IMR-90 (cell line): ENCODE data around the gene EFCAB5. TPM values are rescaled to one million over a fixed set of nuclear protein-coding genes. Genes with fewer than 3 reads are reported as not detected.

Experiments used
- ATAC-seq: fragments of 200-7000 bp; cut with Tn5 transposase; 2 replicates; pipeline ENCODE4 v1.9.1; 2020; ENCODE audit warnings: low read depth, mild to moderate bottlenecking, moderate library complexity
- BruUV-seq: library from RNA; stranded (reverse); fragments of 400-500 nt; replicated peaks from 2 replicates; lab custom pipeline; 2021; lab: Mats Ljungman, UMichigan
- CTCF ChIA-PET: fragments of 300-600 bp; formaldehyde crosslinking; extraction: SDS; loops from one replicate; lab custom pipeline; 2021; ENCODE audit warnings: antibody characterized with exemption; lab: Yijun Ruan, JAX
- POLR2A ChIA-PET: fragments of 300-600 bp; sonication (Branson Sonifier 250); formaldehyde crosslinking; loops from one replicate; lab custom pipeline; 2022; ENCODE audit warnings: antibody characterized with exemption; ENCODE audit not compliant: unreplicated experiment; lab: Charles Lee
- DNase-seq: peaks from one replicate; pipeline ENCODE4 v3.0.0; 2013
- H2AFZ ChIP-seq: replicated peaks from 2 replicates; pipeline ENCODE3; 2013; ENCODE audit warnings: low read length, mild to moderate bottlenecking; ENCODE audit not compliant: poor library complexity
- H2AK5ac ChIP-seq: 2 replicates; pipeline ENCODE4 v1.6.1; 2013; ENCODE audit warnings: low read depth, low read length, inconsistent platforms
- H2AK9ac ChIP-seq: replicated peaks from 2 replicates; pipeline ENCODE3; 2013; ENCODE audit warnings: mild to moderate bottlenecking, low read depth, low read length, moderate library complexity; ENCODE audit not compliant: poor library complexity
- H2BK120ac ChIP-seq: 2 replicates; pipeline ENCODE4 v1.6.1; 2013; ENCODE audit warnings: low read depth, low read length, inconsistent platforms
- H2BK15ac ChIP-seq: 3 replicates; pipeline ENCODE4 v1.6.1; 2013; ENCODE audit warnings: low read depth, low read length, inconsistent platforms
- H2BK20ac ChIP-seq: 2 replicates; pipeline ENCODE4 v1.6.1; 2013; ENCODE audit warnings: low read depth, mild to moderate bottlenecking, inconsistent platforms, low read length, moderate library complexity
- H2BK5ac ChIP-seq: 2 replicates; pipeline ENCODE4 v1.6.1; 2013; ENCODE audit warnings: mild to moderate bottlenecking, low read depth, low read length, inconsistent platforms; ENCODE audit not compliant: poor library complexity, severe bottlenecking
- H3K14ac ChIP-seq: replicated peaks from 2 replicates; pipeline ENCODE4 v1.6.1; 2013; ENCODE audit warnings: low read depth, low read length, inconsistent platforms
- H3K18ac ChIP-seq: 2 replicates; pipeline ENCODE4 v1.6.1; 2013; ENCODE audit warnings: low read depth, low read length, control low read depth
- H3K23ac ChIP-seq: 2 replicates; pipeline ENCODE4 v1.6.1; 2013; ENCODE audit warnings: low read depth, low read length, inconsistent platforms
- H3K27ac ChIP-seq: 2 replicates; pipeline ENCODE4 v1.5.1; 2013; ENCODE audit warnings: mild to moderate bottlenecking, control low read depth, low read length; ENCODE audit not compliant: insufficient read depth
- H3K27me3 ChIP-seq: 2 replicates; pipeline ENCODE4 v1.6.1; 2013; ENCODE audit warnings: low read length; ENCODE audit not compliant: control insufficient read depth, insufficient read depth
- H3K36me3 ChIP-seq: 2 replicates; pipeline ENCODE4 v1.6.1; 2013; ENCODE audit warnings: low read length, mixed read lengths; ENCODE audit not compliant: control insufficient read depth, insufficient read depth
- H3K4ac ChIP-seq: 2 replicates; pipeline ENCODE4 v1.6.1; 2013; ENCODE audit warnings: low read depth, low read length, inconsistent platforms
- H3K4me1 ChIP-seq: 2 replicates; pipeline ENCODE4 v1.6.1; 2013; ENCODE audit warnings: low read length, mixed read lengths; ENCODE audit not compliant: control insufficient read depth, insufficient read depth
- H3K4me2 ChIP-seq: 2 replicates; pipeline ENCODE4 v1.6.1; 2013; ENCODE audit warnings: low read depth, mild to moderate bottlenecking, control low read depth, low read length, moderate library complexity
- H3K4me3 ChIP-seq: 2 replicates; pipeline ENCODE4 v1.5.1; 2013; ENCODE audit warnings: low read depth, mild to moderate bottlenecking, control low read depth, low read length, moderate library complexity; ENCODE audit not compliant: insufficient read depth
- H3K56ac ChIP-seq: 2 replicates; pipeline ENCODE4 v1.6.1; 2013; ENCODE audit warnings: low read length, inconsistent platforms; ENCODE audit not compliant: insufficient read depth; ENCODE audit errors: extremely low read depth
- H3K79me1 ChIP-seq, 2 experiments: 2 replicates each; pipeline ENCODE4 v1.6.1; 2013; ENCODE audit warnings: low read length in 2 of 2, inconsistent platforms in 1 of 2, low read depth in 1 of 2
- H3K9ac ChIP-seq: 2 replicates; pipeline ENCODE4 v1.6.1; 2013; ENCODE audit warnings: low read depth, low read length, control low read depth
- H3K9me1 ChIP-seq: 2 replicates; pipeline ENCODE4 v1.6.1; 2013; ENCODE audit warnings: low read length, inconsistent platforms; ENCODE audit not compliant: insufficient read depth
- H3K9me3 ChIP-seq: 2 replicates; pipeline ENCODE4 v1.6.1; 2013; ENCODE audit warnings: low read length; ENCODE audit not compliant: control insufficient read depth, insufficient read depth
- H4K20me1 ChIP-seq: 2 replicates; pipeline ENCODE4 v1.6.1; 2013; ENCODE audit warnings: low read length, inconsistent platforms; ENCODE audit not compliant: insufficient read depth
- H4K5ac ChIP-seq: 2 replicates; pipeline ENCODE4 v1.6.1; 2013; ENCODE audit warnings: mild to moderate bottlenecking, low read depth, low read length, control low read depth
- H4K8ac ChIP-seq, 2 experiments: 2 replicates each; pipeline ENCODE4 v1.6.1; 2013; ENCODE audit warnings: low read depth in 2 of 2, low read length in 2 of 2, control low read depth in 1 of 2, inconsistent platforms in 1 of 2
- H4K91ac ChIP-seq: 2 replicates; pipeline ENCODE4 v1.6.1; 2013; ENCODE audit warnings: low read depth, low read length, inconsistent platforms; ENCODE audit not compliant: insufficient read depth
- CEBPB ChIP-seq: IDR thresholded peaks from 2 replicates; pipeline ENCODE4 v1.6.1; 2012; ENCODE audit warnings: low read depth, low read length, improper control_type of control experiment
- CHD1 ChIP-seq: IDR thresholded peaks from 2 replicates; pipeline ENCODE4 v1.6.1; 2012; ENCODE audit warnings: low read depth, low read length, improper control_type of control experiment
- CTCF ChIP-seq: conservative IDR thresholded peaks from 2 replicates; pipeline ENCODE4 v1.5.1; 2012; ENCODE audit warnings: mild to moderate bottlenecking, low read depth, low read length, improper control_type of control experiment
- ELK1 ChIP-seq: fragments of 150-350 bp; IDR thresholded peaks from 2 replicates; pipeline ENCODE4 v1.6.1; 2016; ENCODE audit warnings: low read depth, mild to moderate bottlenecking, low read length, moderate library complexity, borderline replicate concordance
- FOS ChIP-seq: fragments of 150-350 bp; IDR thresholded peaks from 2 replicates; pipeline ENCODE4 v1.6.1; 2016; ENCODE audit warnings: low read depth, low read length
- MAZ ChIP-seq: IDR thresholded peaks from 2 replicates; pipeline ENCODE4 v1.6.1; 2012; ENCODE audit warnings: low read depth, mild to moderate bottlenecking, low read length, improper control_type of control experiment, moderate library complexity, borderline replicate concordance
- MXI1 ChIP-seq: IDR thresholded peaks from 2 replicates; pipeline ENCODE4 v1.6.1; 2012; ENCODE audit warnings: low read depth, mild to moderate bottlenecking, low read length, moderate library complexity, borderline replicate concordance
- POLR2A ChIP-seq: IDR thresholded peaks from 2 replicates; pipeline ENCODE4 v1.6.1; 2012; ENCODE audit warnings: mild to moderate bottlenecking, low read depth, low read length
- RCOR1 ChIP-seq: IDR thresholded peaks from 2 replicates; pipeline ENCODE4 v1.6.1; 2012; ENCODE audit warnings: mild to moderate bottlenecking, low read length, improper control_type of control experiment; ENCODE audit not compliant: insufficient replicate concordance
- RFX5 ChIP-seq: IDR thresholded peaks from 2 replicates; pipeline ENCODE4 v1.8.0; 2012; ENCODE audit warnings: low read depth, mild to moderate bottlenecking, low read length, moderate library complexity
- SMC3 ChIP-seq: fragments of 150-350 bp; IDR thresholded peaks from 2 replicates; pipeline ENCODE4 v1.6.1; 2016; ENCODE audit warnings: low read depth, mild to moderate bottlenecking, antibody characterized with exemption, low read length, moderate library complexity
- USF2 ChIP-seq: fragments of 150-350 bp; IDR thresholded peaks from 2 replicates; pipeline ENCODE4 v1.6.1; 2017; ENCODE audit warnings: mild to moderate bottlenecking, antibody characterized with exemption, low read length, low read depth
- WGBS, 2 experiments: methylation state at CpG; one replicate each; pipeline versions ENCODE4 v1.1.5 to v1.1.7; 2013; ENCODE audit warnings: missing lambda C conversion rate in 2 of 2; ENCODE audit not compliant: insufficient read length in 1 of 2; ENCODE audit errors: extremely low coverage in 2 of 2; 5-methylcytosine and 5-hydroxymethylcytosine counted together
- dilution Hi-C: fragments of 300-500 bp; cut with HindIII; formaldehyde crosslinking; loops from one replicate; pipeline ENCODE4 v1.14.3; 2018; ENCODE audit warnings: low sequenced_read_pairs; ENCODE audit not compliant: unreplicated experiment
- in situ Hi-C: fragments of 300-500 bp; cut with MboI; formaldehyde crosslinking; loops from 3 replicates; pipeline ENCODE4 v1.14.3; 2019; ENCODE audit warnings: low sequenced_read_pairs, inconsistent platforms, mixed read lengths
- intact Hi-C: fragments of 100-400 bp; cut with micrococcal nuclease; formaldehyde crosslinking; loops from 2 replicates; pipeline ENCODE4 v1.10.0; 2022
- polyA plus RNA-seq, 3 experiments: library from polyadenylated mRNA; depleted of rRNA; stranded (reverse); fragments of >200 nt; gene quantifications; 2 replicates each; pipeline ENCODE4 v1.2.3, GENCODE V29; 2012; ENCODE audit warnings: low replicate concordance in 1 of 3
- total RNA-seq: library from RNA; depleted of rRNA; stranded (reverse); fragments of >200 nt; gene quantifications from 2 replicates; pipeline ENCODE4 v1.2.3, GENCODE V29; 2012

The EFCAB5 gene
- total and polyA plus RNA-seq, 2 of the 4 experiments (the other 2 are of a cell fraction) = 0.14 TPM; not detected in 1

GRCh38 chr17:30116345-30116660 lies 174.9 kb downstream of the EFCAB5 start:
- H2BK5ac ChIP-seq = peak overlapping the region; percentile 84
- intact Hi-C loops = no loop called here
- no peaks in the 10 kb centered on the region for H3K9me1 ChIP-seq
- H2AK5ac ChIP-seq = peak overlapping the region; percentile 87; the same call in 1 of the 2 replicates
- peak overlapping the region; percentile 84 for H3K4me3 ChIP-seq
- H3K27me3 ChIP-seq = no peaks in the 10 kb centered on the region
- peak overlapping the region; percentile 98 for H3K4ac ChIP-seq
- H4K5ac ChIP-seq = peak overlapping the region; percentile 88
- H3K27ac ChIP-seq = peak overlapping the region; percentile 97
- peaks cover 3% of the 10 kb centered on the region for H4K20me1 ChIP-seq
- H4K91ac ChIP-seq = peak overlapping the region; percentile 85
- H3K23ac ChIP-seq = peak overlapping the region; percentile 99
- H2AFZ ChIP-seq = peak overlapping the region; percentile 94
- H3K4me2 ChIP-seq = peak overlapping the region; percentile 74
- H3K56ac ChIP-seq = peak overlapping the region; percentile 97
- no peaks in the 10 kb centered on the region for H3K4me1 ChIP-seq
- peak overlapping the region; percentile 39; the same call in 1 of the 3 replicates for H2BK15ac ChIP-seq
- H4K8ac ChIP-seq = peak overlapping the region; percentile 90 to 100
- TF ChIP-seq MXI1 (no peak), MAZ (no peak), RFX5 (no peak), CHD1 (no peak), RCOR1 (no peak), USF2 (no peak), CTCF (no peak), SMC3 (no peak), POLR2A (no peak), FOS (no peak), CEBPB (no peak), ELK1 (no peak)
- WGBS, 2 experiments = 8% methylated on average over 4 of the region's 10 CpGs; no CpG with 5 or more reads in 1 of the 2 experiments
- ATAC-seq (no peak), DNase-seq (no peak)
- no peaks in the 10 kb centered on the region for H3K9me3 ChIP-seq
- H3K18ac ChIP-seq = peak overlapping the region; percentile 70
- no TSS peak for BruUV-seq
- peak overlapping the region; percentile 89 for H2BK120ac ChIP-seq
- dilution Hi-C loops = no loop called here
- H3K9ac ChIP-seq = peak overlapping the region; percentile 99
- POLR2A ChIA-PET = no interaction called here
- CTCF ChIA-PET = no interaction called here
- peaks cover 2% of the 10 kb centered on the region; the same call in 1 of the 2 replicates for H3K36me3 ChIP-seq
- in situ Hi-C loops = loop anchor here (5.0 kb wide), 1 partner anchor 166 kb away; no protein-coding TSS in a partner anchor
- peak overlapping the region; percentile 88 for H2AK9ac ChIP-seq
- peak overlapping the region; percentile 99 for H3K14ac ChIP-seq
- H2BK20ac ChIP-seq = 0 out of 2 replicates have a peak overlapping the region, but pooled peaks have one; percentile 50
- H3K79me1 ChIP-seq = peaks cover 0 to 24% of the 10 kb centered on the region in 2 experiments; a peak in 2 of 4 replicates
